Glomerular visceral epithelial cell (primary cell): ENCODE results near the gene CDH23.

ENCODE experiments used
- DNase-seq: peaks from one replicate; pipeline ENCODE4 v3.0.0-alpha.2; 2016; ENCODE audit errors: extremely low spot score

Gene CDH23

GRCh38 chr10:71777213-71777985, 380.7 kb downstream of the CDH23 start:
- no peak for DNase-seq

- DNase-seq = no peak
These were observed 381.5 kb downstream of the CDH23 start for GRCh38 chr10:71778071-71778825.

DNA sequence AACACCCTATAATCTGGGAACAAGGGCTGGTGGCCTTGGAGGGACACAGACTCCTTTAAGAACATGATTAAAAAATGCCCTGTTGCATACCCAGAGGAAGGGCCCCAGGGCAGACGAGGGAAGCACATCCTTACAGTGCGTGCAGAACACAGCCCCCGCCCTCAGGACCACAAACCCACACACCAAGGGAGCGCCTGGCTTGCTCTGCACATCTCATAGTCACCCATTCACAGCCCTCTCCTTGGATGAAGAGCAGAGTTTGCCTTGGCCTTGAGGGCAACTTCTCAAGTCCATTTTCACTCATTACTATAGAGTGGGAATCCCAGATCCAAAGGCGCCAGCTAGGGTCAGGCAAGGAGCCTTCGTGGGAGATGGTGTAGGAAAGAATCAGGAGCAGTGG, 382.9 kb downstream of the CDH23 start:
- no peak for DNase-seq

GRCh38 chr10:71780156-71780555, 383.4 kb downstream of the CDH23 start:
- DNase-seq = no peak

- DNase-seq = no peak
These were observed 384.0 kb downstream of the CDH23 start for GRCh38 chr10:71780719-71781118.

GRCh38 chr10:71782221-71782916, 385.6 kb downstream of the CDH23 start:
- DNase-seq = no peak

- DNase-seq = no peak
These were observed 386.3 kb downstream of the CDH23 start for GRCh38 chr10:71782917-71783490.

DNA sequence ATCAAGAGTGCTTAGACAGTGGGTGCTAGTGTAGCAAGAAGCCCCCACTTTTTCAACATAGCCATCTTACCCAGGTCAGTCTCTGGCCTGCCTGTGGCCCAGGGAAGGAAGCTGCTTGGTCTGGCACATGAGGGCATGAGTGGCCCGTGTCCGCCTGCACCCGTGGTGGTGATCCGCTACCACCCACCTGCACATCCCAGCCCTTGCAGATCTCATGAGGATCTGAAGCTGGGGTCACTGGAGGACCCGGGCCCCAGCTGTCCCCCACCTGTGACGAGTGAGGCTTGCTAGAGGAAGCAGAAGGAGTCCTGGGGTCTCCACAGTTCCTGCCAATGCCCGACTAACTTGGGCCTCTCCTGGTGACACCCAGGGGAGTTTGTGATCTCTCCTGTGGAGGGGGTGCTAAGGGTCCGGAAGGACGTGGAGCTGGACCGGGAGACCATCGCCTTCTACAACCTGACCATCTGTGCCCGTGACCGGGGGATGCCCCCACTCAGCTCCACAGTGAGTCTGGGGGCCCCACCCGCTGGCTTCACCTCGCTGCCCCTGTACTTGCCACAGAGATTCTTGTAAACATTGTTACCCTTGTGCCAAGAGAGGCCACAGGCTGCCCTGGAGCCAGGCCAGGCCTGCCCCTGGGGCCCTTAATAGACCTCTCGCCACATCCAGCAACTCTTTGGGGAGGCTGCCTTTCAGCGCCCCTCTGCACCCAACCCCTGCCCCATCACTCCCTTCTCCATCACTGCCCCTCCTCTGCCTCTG, 387.4 kb downstream of the CDH23 start:
- DNase-seq = no peak

GRCh38 chr10:71784679-71785272, 388.1 kb downstream of the CDH23 start:
- DNase-seq = no peak

- no peak for DNase-seq
These were observed 392.2 kb downstream of the CDH23 start for GRCh38 chr10:71788954-71789353.

DNA sequence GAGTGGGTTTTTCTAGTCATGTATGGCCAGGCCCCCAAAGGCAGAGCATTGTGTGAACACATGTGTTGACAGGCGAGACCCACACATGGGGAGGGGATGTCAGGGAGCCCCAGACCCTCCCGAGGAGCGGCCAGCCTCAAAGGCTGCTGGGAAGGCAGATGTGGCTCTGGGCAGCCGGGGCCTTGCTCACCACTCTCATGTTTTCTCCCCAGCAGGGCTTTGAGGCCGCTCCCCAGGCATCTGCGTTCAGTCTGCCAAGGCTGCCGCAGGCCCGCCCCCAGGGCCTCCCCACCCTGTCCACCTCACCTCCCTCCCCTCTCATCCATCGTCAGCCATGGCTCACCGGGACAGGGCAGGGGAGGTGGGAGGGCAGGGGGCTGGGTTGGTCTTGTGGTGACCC, 393.2 kb downstream of the CDH23 start:
- no peak for DNase-seq

DNA sequence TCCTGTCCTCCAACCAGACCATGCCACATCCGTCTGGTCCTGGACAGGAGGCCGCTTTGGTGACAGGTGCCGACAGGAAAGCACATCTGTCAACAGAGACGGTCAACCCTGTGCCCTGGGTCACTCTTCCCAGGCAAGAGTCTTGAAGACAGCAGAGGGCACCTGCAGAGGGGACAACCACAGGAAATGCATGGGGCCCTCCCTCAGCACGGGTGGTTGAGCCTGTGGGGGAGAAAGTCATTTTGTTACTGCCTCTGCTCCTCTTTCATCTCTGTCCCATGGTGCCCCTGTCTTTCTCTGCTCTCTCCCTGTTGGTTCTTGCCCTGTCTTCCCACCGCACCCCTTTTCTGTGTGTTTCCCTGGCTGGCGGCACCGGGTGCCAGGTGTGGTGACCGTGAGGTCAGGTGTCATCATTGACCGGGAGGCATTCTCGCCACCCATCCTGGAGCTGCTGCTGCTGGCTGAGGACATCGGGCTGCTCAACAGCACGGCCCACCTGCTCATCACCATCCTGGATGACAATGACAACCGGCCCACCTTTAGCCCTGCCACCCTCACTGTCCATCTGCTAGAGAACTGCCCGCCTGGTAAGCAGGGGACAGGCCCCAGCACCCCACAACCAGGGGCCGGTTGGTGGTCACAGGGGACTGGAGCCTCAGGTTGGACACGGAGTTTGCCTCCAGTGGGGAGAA, 394.2 kb downstream of the CDH23 start:
- DNase-seq = no peak

DNA sequence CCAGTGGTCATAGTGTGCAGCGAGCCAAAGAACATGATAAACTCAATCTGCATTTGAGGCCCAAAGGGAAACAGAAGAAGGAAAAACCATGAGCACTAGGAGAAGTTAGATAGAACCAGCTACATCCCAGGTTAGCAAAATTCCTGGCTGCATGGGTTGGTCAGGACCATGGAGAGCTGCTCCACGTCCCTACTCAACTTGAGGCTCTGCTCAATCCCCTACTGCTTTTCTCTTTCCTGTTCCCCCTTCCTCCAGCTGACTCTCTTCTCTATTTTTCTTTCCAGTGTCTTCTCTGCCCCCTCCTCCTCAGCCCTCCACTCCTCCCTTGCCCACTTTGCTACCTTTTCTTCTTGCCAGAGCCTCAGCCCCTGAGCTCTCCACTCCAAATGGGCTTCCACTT, 398.5 kb downstream of the CDH23 start:
- DNase-seq = no peak

DNA sequence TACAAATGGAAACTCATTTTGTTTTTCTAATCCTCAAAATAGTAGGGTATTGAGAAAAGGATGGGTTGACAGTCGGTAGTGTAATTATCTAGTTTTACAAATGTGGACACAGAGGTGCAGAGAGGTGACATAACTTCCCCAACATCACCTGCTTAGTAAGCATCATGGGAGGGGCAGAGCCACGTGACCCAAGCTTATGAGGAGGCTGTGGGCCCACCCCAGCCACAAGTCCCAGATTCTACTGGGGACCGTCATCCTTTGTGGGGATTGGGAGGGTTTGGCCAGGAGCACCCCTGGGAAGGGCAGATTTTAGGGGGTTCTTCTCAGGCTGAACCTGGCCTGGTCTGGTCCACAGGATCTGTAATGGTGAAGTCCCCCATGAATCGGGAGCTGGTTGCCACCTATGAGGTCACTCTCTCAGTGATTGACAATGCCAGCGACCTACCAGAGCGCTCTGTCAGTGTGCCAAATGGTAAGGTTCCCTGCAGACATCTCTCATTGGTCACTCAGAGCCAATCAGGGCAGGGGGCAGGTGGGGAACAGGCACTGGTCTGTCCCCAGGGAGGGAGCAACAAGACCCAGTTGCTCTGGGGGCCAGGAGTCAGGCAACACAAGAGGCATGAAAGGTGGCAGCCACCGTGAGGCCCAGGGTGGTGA, 400.2 kb downstream of the CDH23 start:
- DNase-seq = no peak

GRCh38 chr10:71797533-71798307, 401.0 kb downstream of the CDH23 start:
- DNase-seq = no peak

- DNase-seq = no peak
These were observed 401.5 kb downstream of the CDH23 start for GRCh38 chr10:71798308-71798624.

- DNase-seq = no peak
These were observed 402.4 kb downstream of the CDH23 start for GRCh38 chr10:71799112-71799511.

DNA sequence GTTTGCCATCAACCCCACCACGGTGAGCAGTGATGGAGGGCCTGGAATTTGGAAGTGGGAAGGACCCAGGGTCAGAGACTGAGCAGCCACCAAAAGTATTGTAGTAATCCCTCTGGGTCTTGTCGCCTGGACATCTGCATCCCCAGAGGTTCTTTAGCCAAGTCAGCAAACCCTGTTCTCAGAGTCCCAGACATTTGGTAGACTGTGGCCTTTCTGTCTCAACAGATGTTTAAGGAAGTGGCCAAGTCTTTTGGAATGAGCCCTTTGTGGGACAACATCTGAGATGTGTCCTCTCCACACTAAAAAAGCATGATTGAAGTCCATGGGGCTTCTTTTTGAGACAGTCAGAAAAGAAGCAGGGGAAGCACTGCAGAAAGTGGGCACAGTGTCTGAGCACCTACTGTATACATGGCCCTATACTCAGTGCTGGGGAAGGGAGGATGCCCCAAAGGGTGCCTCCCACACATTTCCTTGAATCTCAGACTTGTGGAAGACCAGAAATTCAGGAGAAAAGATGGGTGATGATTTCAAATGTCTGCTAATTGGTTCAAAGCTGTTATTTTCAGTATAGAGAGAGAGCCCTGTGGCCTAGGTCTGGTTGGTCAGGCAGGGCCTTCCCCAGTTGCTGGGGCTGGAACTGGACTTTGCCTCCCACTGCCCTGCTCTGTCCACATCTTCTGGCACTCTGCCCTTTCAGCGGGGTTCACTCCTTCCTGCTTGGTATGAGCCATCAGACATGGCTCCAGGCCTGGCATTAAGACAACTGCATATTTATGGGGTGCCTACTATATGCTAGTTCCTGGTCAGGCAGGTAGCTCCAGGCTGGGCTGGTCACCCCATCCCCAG, 403.1 kb downstream of the CDH23 start:
- DNase-seq = no peak
